MM.1S (cell line): ENCODE data around the gene UBL4B.

Experiments used
- DNase-seq: peaks from one replicate; pipeline ENCODE4 v3.0.0-alpha.2; 2015
- H2AFZ ChIP-seq: fragments of 300-600 bp; sonication (generic); 2 replicates; pipeline ENCODE4 v1.6.0; 2016; ENCODE audit warnings: antibody characterized with exemption, low read length
- H3F3A ChIP-seq: fragments of 300-600 bp; sonication (generic); 2 replicates; pipeline ENCODE4 v1.6.1; 2016; ENCODE audit warnings: mild to moderate bottlenecking, antibody characterized with exemption, low read length, moderate library complexity, mixed read lengths; ENCODE audit not compliant: insufficient read depth
- H3K27ac ChIP-seq: fragments of 300-600 bp; sonication (generic); 2 replicates; pipeline ENCODE4 v1.5.1; 2016; ENCODE audit warnings: mild to moderate bottlenecking, low read length
- H3K27me3 ChIP-seq: fragments of 300-600 bp; sonication (generic); replicated peaks from 2 replicates; pipeline ENCODE4 v1.6.0; 2016; ENCODE audit warnings: low read length; ENCODE audit not compliant: insufficient read depth
- H3K36me3 ChIP-seq: fragments of 300-600 bp; sonication (generic); replicated peaks from 2 replicates; pipeline ENCODE4 v1.6.1; 2016; ENCODE audit warnings: mild to moderate bottlenecking, low read length, mixed read lengths; ENCODE audit not compliant: insufficient read depth
- H3K4me1 ChIP-seq: fragments of 300-600 bp; sonication (generic); 2 replicates; pipeline ENCODE4 v1.6.1; 2016; ENCODE audit warnings: low read length, mixed read lengths
- H3K4me2 ChIP-seq: fragments of 300-600 bp; sonication (generic); 2 replicates; pipeline ENCODE4 v1.6.0; 2016; ENCODE audit warnings: low read depth, low read length
- H3K4me3 ChIP-seq: fragments of 300-600 bp; sonication (generic); 2 replicates; pipeline ENCODE4 v1.5.1; 2016; ENCODE audit warnings: low read length, mixed read lengths
- H3K79me2 ChIP-seq: fragments of 300-600 bp; sonication (generic); 2 replicates; pipeline ENCODE4 v1.6.1; 2016; ENCODE audit warnings: mixed run types, low read length, mixed read lengths
- H3K9ac ChIP-seq: fragments of 300-600 bp; sonication (generic); 2 replicates; pipeline ENCODE4 v1.6.1; 2016; ENCODE audit warnings: low read length, mixed read lengths
- H3K9me2 ChIP-seq: fragments of 300-600 bp; sonication (generic); replicated peaks from 2 replicates; pipeline ENCODE4 v1.6.1; 2016; ENCODE audit warnings: mild to moderate bottlenecking, low read length, mixed read lengths; ENCODE audit not compliant: insufficient read depth
- H3K9me3 ChIP-seq: fragments of 300-600 bp; sonication (generic); replicated peaks from 2 replicates; pipeline ENCODE4 v1.6.1; 2016; ENCODE audit warnings: mild to moderate bottlenecking, low read length, mixed read lengths; ENCODE audit not compliant: insufficient read depth
- H4K20me1 ChIP-seq: fragments of 300-600 bp; sonication (generic); 2 replicates; pipeline ENCODE4 v1.6.1; 2016; ENCODE audit warnings: mild to moderate bottlenecking, low read length, moderate library complexity, mixed read lengths; ENCODE audit not compliant: insufficient read depth
- CTCF ChIP-seq: fragments of 300-600 bp; sonication (generic); IDR thresholded peaks from 2 replicates; pipeline ENCODE4 v1.5.1; 2016; ENCODE audit warnings: antibody characterized with exemption, low read length, mixed read lengths
- EZH2 ChIP-seq: fragments of 300-600 bp; sonication (generic); optimal IDR thresholded peaks from 2 replicates; pipeline ENCODE3; 2017; ENCODE audit warnings: low read depth, mild to moderate bottlenecking, antibody characterized with exemption, low read length, mixed read lengths
- EZH2phosphoT487 ChIP-seq: fragments of 300-600 bp; sonication (generic); IDR thresholded peaks from 2 replicates; pipeline ENCODE4 v1.6.1; 2018; ENCODE audit warnings: antibody characterized with exemption, low read length

The UBL4B gene

GRCh38 chr1:110102081-110102480 is 10.2 kb upstream of the UBL4B start:
- no peaks in the 10 kb centered on the region for H3K79me2 ChIP-seq
- H3F3A ChIP-seq: no peaks in the 10 kb centered on the region
- no peaks in the 10 kb centered on the region for H4K20me1 ChIP-seq
- no peak overlapping the region for H3K4me3 ChIP-seq
- DNase-seq: no peak
- no peak overlapping the region for H3K27ac ChIP-seq
- H3K9ac ChIP-seq: no peak overlapping the region
- no peaks in the 10 kb centered on the region for H3K36me3 ChIP-seq
- H3K4me1 ChIP-seq: no peaks in the 10 kb centered on the region
- H3K4me2 ChIP-seq: no peak overlapping the region
- no peaks in the 10 kb centered on the region for H3K9me2 ChIP-seq
- no peaks in the 10 kb centered on the region for H3K27me3 ChIP-seq
- H2AFZ ChIP-seq: no peak overlapping the region
- no peaks in the 10 kb centered on the region for H3K9me3 ChIP-seq
- no peak for TF ChIP-seq EZH2phosphoT487
- no peak for TF ChIP-seq EZH2
- no peak for TF ChIP-seq CTCF

GRCh38 chr1:110106013-110106941 is 6.0 kb upstream of the UBL4B start:
- no peak overlapping the region for H3K9ac ChIP-seq
- no peaks in the 10 kb centered on the region for H3F3A ChIP-seq
- H2AFZ ChIP-seq: no peak overlapping the region
- no peaks in the 10 kb centered on the region for H3K9me2 ChIP-seq
- no peak for TF ChIP-seq EZH2
- peak; percentile 69 for TF ChIP-seq CTCF
- TF ChIP-seq EZH2phosphoT487: no peak
- H3K36me3 ChIP-seq: no peaks in the 10 kb centered on the region
- no peak overlapping the region for H3K4me2 ChIP-seq
- peak; percentile 30 for DNase-seq
- H3K4me3 ChIP-seq: no peak overlapping the region
- H3K27ac ChIP-seq: no peak overlapping the region
- no peaks in the 10 kb centered on the region for H3K79me2 ChIP-seq
- no peaks in the 10 kb centered on the region for H3K4me1 ChIP-seq
- no peaks in the 10 kb centered on the region for H4K20me1 ChIP-seq
- H3K9me3 ChIP-seq: no peaks in the 10 kb centered on the region
- no peaks in the 10 kb centered on the region for H3K27me3 ChIP-seq

GRCh38 chr1:110107867-110108469 is 4.3 kb upstream of the UBL4B start:
- Histone ChIP-seq H3F3A (no peaks in the 10 kb centered on the region), H3K4me3 (no peak overlapping the region), H4K20me1 (no peaks in the 10 kb centered on the region), H3K9ac (no peak overlapping the region), H3K79me2 (no peaks in the 10 kb centered on the region), H2AFZ (no peak overlapping the region), H3K27me3 (no peaks in the 10 kb centered on the region), H3K4me2 (no peak overlapping the region), H3K4me1 (no peaks in the 10 kb centered on the region), H3K27ac (no peak overlapping the region), H3K36me3 (no peaks in the 10 kb centered on the region), H3K9me2 (no peaks in the 10 kb centered on the region), H3K9me3 (no peaks in the 10 kb centered on the region)
- no peak for TF ChIP-seq EZH2
- no peak for TF ChIP-seq CTCF
- TF ChIP-seq EZH2phosphoT487: no peak
- DNase-seq: no peak
